ENCODE results near the gene ARVCF. TPM values are rescaled to one million over a fixed set of nuclear protein-coding genes. Genes with fewer than 3 reads are reported as not detected.

Gene ARVCF
- total and polyA plus RNA-seq, 2 donors (not counting 3 experiments of a cell fraction or from before 2014, with no cell fraction given), result 81.3 to 105 TPM

DNA sequence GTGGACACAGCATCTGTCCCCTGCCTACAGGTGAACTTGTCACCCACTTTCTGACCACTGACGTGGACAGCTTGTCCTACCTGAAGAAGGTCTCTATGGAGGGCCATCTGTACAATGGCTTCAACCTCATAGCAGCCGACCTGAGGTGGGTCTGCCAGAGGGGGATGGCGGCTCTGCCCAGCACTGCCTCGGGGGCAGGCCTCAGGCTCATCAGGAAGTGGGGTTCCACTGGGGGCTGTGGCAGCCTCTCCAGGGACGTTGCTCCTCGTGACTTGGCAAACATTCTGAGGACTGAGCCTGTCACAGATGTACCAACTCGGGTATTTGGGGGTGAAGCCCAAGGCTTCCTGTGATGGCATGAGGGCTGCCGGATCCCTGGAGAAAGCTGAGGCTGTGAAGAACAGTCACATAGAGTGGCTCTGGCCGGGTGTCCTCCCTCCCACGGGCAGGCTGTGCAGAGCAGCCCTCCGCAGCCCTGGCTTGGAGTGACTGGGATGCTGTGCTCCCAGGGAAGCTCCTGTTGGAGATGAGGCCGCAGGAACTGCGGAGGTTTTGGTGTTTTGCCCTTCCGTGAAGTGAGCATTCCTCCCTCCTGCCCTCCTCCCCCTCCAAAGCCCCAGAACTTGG is 36.9 kb upstream of the ARVCF start:
- H3K36me3 ChIP-seq (ENCODE audit: control insufficient read depth in 2 of 2, extremely low read depth in 1 of 2, insufficient read depth in 2 of 2, low read length in 2 of 2), result peaks cover 0 to 32% of the 10 kb centered on the region in 2 experiments

More for the DNA sequence above, 36.9 kb upstream of the ARVCF start:
- FAIRE-seq (no peak), DNase-seq (ENCODE audit: low read depth, low spot score) (no peak)
- intact Hi-C loops (cut with micrococcal nuclease) (no loop called here), dilution Hi-C loops (cut with MboI; ENCODE audit: extremely low pct_ligation_motif_present, low sequenced_read_pairs) (no loop called here)
- Histone ChIP-seq H3K79me2 (ENCODE audit: control insufficient read depth, insufficient read depth, low read length) (no peaks in the 10 kb centered on the region), H3K4me3 (replicated peaks in 1 of 3; ENCODE audit: insufficient read depth in 1 of 3, low read depth in 1 of 3, low read length in 3 of 3) (no peak overlapping the region), H3K4me2 (ENCODE audit: insufficient read depth, low read length) (no peak overlapping the region), H3K27me3 (ENCODE audit: control insufficient read depth in 2 of 2, insufficient read depth in 2 of 2, low read length in 2 of 2) (no peaks in the 10 kb centered on the region), H3K9ac (replicated peaks; ENCODE audit: extremely low read depth, insufficient read depth, low read length) (no peak overlapping the region), H4K20me1 (replicated peaks; ENCODE audit: control insufficient read depth, extremely low read depth, insufficient read depth, low read length) (no peaks in the 10 kb centered on the region), H3K9me3 (replicated peaks; ENCODE audit: control insufficient read depth, insufficient read depth, low read length) (no peaks in the 10 kb centered on the region), H3K9me1 (replicated peaks; ENCODE audit: control insufficient read depth, extremely low read depth, insufficient read depth, low read length) (no peaks in the 10 kb centered on the region), H3K27ac (ENCODE audit: insufficient read depth, low read depth, low read length) (no peak overlapping the region), H2AFZ (ENCODE audit: low read depth, low read length) (no peak overlapping the region), H3K4me1 (ENCODE audit: control insufficient read depth, extremely low read depth, insufficient read depth, low read length) (no peaks in the 10 kb centered on the region)
- CTCF ChIA-PET, result no interaction called here
- TF ChIP-seq, protein P1, sequence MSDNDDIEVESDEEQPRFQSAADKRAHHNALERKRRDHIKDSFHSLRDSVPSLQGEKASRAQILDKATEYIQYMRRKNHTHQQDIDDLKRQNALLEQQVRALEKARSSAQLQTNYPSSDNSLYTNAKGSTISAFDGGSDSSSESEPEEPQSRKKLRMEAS (IDR thresholded peaks at IDR 0.05; ENCODE audit: insufficient read depth, insufficient read length), result no peak
- TF ChIP-seq GATA2 (IDR thresholded peaks at IDR 0.05; ENCODE audit: insufficient read depth, insufficient read length, low read depth, low read length), result no peak
- TF ChIP-seq EZH2 (IDR thresholded peaks at IDR 0.05; ENCODE audit: borderline replicate concordance, low read depth, low read length, severe bottlenecking), result no peak
- TF ChIP-seq POLR2A (IDR thresholded peaks at IDR 0.05; ENCODE audit: low read depth, low read length), result no peak
- no peak for TF ChIP-seq POLR2AphosphoS5 (IDR thresholded peaks at IDR 0.05; ENCODE audit: insufficient read depth, low read depth, low read length)
- TF ChIP-seq MYC (IDR thresholded peaks at IDR 0.05; ENCODE audit: low read depth, low read length), result no peak
- TF ChIP-seq, protein P2, sequence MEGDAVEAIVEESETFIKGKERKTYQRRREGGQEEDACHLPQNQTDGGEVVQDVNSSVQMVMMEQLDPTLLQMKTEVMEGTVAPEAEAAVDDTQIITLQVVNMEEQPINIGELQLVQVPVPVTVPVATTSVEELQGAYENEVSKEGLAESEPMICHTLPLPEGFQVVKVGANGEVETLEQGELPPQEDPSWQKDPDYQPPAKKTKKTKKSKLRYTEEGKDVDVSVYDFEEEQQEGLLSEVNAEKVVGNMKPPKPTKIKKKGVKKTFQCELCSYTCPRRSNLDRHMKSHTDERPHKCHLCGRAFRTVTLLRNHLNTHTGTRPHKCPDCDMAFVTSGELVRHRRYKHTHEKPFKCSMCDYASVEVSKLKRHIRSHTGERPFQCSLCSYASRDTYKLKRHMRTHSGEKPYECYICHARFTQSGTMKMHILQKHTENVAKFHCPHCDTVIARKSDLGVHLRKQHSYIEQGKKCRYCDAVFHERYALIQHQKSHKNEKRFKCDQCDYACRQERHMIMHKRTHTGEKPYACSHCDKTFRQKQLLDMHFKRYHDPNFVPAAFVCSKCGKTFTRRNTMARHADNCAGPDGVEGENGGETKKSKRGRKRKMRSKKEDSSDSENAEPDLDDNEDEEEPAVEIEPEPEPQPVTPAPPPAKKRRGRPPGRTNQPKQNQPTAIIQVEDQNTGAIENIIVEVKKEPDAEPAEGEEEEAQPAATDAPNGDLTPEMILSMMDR (IDR thresholded peaks at IDR 0.05; ENCODE audit: extremely low read depth in 1 of 2, insufficient read depth in 1 of 2, low read depth in 1 of 2, low read length in 2 of 2), result no peak
- no peak for TF ChIP-seq FOS (IDR thresholded peaks at IDR 0.05; ENCODE audit: borderline replicate concordance, insufficient read depth, low read length)
- no peak for TF ChIP-seq JUN (IDR thresholded peaks at IDR 0.05; ENCODE audit: borderline replicate concordance, insufficient read depth, insufficient read length, low read depth)
- no TSS peak for BruUV-seq (replicated peaks)
- POLR2A ChIA-PET, result no interaction called here

Measured in endothelial cell of umbilical vein (primary cell).